Liver (tissue), 3 donors: ENCODE data around the gene EML2.

ENCODE experiments used
- CTCF ChIP-seq: fragments of 150-350 bp; IDR thresholded peaks from 2 replicates; pipeline ENCODE4 v1.5.1; 2017; ENCODE audit warnings: improper control_type of control experiment, low read depth, low read length; ENCODE audit not compliant: missing input control
- GABPA ChIP-seq, 2 donors: IDR thresholded peaks in 1 of 2; conservative IDR thresholded peaks in 1 of 2; 2 replicates each; pipeline ENCODE4 v1.6.1; 2016; ENCODE audit warnings: antibody characterized with exemption in 2 of 2, mild to moderate bottlenecking in 1 of 2, moderate library complexity in 1 of 2
- REST ChIP-seq: IDR thresholded peaks from 2 replicates; pipeline ENCODE4 v1.6.1; 2016; ENCODE audit warnings: antibody characterized with exemption, mild to moderate bottlenecking
- TAF1 ChIP-seq: conservative IDR thresholded peaks from 2 replicates; pipeline ENCODE4 v1.6.1; 2016; ENCODE audit warnings: antibody characterized with exemption, mild to moderate bottlenecking
- YY1 ChIP-seq: IDR thresholded peaks from 2 replicates; pipeline ENCODE4 v1.6.1; 2016; ENCODE audit warnings: antibody characterized with exemption, mild to moderate bottlenecking
- donor health status: healthy.
- donor health status: healthy.

GRCh38 chr19:45608948-45609347, 30.2 kb downstream of the EML2 start:
- no peak for TF ChIP-seq YY1
- TF ChIP-seq GABPA (IDR thresholded peaks at IDR 0.05 in 1 of 2, conservative IDR thresholded peaks at IDR 0.05 in 1 of 2), result no peak
- TF ChIP-seq TAF1, result no peak
- TF ChIP-seq REST, result no peak
- no peak for TF ChIP-seq CTCF
